KOPT-K1 (cell line): ENCODE data around the gene ARG2.
"Not testable (repeated sequence)": the region's sequence is repeated elsewhere in the genome, so short reads cannot be mapped to it uniquely, and the experiment has no call there.

Experiments
- H3K27ac ChIP-seq: fragments of 200-600 bp; sonication (generic); 2 replicates; pipeline ENCODE4 v1.5.1; 2016; ENCODE audit warnings: antibody characterized with exemption, mild to moderate bottlenecking, low read depth, low read length; ENCODE audit not compliant: poor library complexity, severe bottlenecking
- H3K36me3 ChIP-seq: fragments of 200-600 bp; sonication (generic); 2 replicates; pipeline ENCODE4 v1.5.1; 2017; ENCODE audit warnings: antibody characterized with exemption, mild to moderate bottlenecking, low read length, moderate library complexity; ENCODE audit not compliant: insufficient read depth
- H3K9me3 ChIP-seq: fragments of 200-600 bp; sonication (generic); 2 replicates; pipeline ENCODE4 v1.5.1; 2017; ENCODE audit warnings: antibody characterized with exemption, low read length, mild to moderate bottlenecking; ENCODE audit not compliant: insufficient read depth, poor library complexity, severe bottlenecking

The ARG2 gene

DNA sequence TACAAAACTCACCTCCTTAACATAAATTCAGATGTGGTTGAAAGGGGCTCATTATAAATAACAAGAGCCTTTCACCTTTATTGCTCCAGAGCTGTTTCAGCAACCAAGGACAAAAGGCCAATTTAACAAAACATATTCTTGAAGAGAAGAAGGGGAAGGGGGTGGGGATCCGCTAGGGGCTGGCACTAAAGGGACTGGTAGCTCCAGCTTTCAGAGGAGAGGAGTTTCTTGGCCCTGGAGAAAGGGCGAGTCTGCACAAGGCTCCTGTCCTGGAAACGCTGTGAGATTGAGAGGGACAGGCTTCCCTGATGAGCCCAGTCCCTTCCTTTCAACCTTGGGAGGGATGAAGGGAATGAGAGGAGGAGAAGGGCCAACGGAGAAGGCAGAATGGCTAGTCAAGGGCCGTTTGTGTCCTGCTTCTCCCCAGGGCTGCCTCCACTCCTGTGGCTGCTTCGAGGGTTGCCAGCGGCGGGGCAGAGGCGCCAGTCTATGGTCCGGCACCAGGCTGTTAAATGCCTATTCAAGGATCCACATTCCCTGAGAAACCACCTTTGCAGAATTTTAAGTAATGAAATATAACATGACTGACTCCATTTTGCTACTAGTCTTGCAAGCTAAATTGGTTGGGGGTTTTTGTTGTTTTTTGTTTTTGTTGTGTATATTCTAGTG, 9.9 kb upstream of the ARG2 start:
- H3K9me3 ChIP-seq = no peaks in the 10 kb centered on the region
- H3K27ac ChIP-seq = no peak overlapping the region
- no peaks in the 10 kb centered on the region for H3K36me3 ChIP-seq

DNA sequence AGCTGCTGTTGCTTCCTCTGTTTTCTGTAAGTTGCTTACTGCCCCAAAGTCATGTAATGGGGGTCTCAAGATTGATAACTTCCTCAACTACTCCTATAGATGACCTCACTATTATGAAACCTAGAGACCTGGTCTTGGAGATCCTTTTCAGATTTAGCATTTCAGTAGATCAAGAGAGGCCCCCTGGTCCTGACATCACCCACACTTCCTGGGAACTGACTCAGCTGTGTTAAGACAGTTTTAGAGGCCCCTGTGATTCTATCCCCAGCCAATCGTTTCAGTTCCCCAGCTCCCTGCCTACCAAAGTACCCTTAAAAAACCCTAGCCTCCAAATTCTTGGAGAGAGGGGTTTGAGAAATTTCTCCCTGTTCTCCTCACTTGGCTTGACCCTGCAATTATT, 9.2 kb upstream of the ARG2 start:
- no peaks in the 10 kb centered on the region for H3K9me3 ChIP-seq
- H3K36me3 ChIP-seq = no peaks in the 10 kb centered on the region
- H3K27ac ChIP-seq = no peak overlapping the region

DNA sequence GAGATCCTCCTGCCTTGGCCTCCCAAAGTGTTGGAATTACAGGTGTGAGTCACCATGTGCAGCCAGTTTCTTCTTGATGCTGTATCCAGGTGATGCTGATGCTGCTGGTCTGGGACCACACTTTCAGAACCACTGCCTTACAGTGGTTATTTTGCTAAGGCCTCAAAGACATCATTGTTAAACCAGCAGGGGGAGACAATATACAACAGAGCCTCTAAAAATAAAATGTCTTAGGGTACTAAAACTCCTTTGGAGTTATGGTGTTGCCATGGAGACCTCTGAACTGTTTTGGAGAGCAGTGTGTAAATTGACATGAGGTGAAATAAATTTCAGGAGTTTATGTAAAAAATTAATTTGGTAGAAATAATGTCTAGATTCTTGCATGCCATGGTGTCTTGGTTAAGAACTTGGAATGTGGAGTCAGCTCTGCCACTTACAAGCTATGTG, 1.1 kb upstream of the ARG2 start:
- Histone ChIP-seq H3K27ac (no peak overlapping the region), H3K36me3 (no peaks in the 10 kb centered on the region), H3K9me3 (no peaks in the 10 kb centered on the region)

DNA sequence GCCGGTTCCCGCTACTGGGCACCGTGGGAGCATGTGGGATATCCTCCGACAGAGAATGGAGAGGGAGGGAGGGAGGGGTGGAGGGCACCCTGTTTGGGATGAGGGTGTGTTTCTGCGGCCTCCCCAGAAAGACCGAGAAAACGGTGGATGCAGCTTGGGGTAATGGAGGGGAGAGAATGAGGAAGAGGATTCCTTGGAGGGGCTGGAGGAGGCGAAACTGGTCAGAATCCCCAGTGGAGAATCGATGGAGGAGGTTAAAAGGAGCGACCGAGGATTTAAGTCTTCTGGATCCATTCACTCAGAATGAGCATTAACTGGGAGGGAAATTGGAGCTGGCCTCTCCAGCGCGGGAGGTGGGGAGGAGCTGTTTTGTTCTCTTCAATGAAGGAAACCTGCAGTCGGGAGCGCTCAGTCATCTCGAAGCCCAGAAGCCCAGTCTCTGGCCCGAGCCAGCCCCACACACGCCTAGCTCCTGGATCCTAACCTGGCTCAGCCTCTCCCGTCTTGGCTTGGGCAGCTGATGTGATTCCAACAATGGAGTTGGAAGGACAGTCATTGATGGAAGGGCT, 581 bp downstream of the ARG2 start:
- no peaks in the 10 kb centered on the region for H3K36me3 ChIP-seq
- H3K27ac ChIP-seq = no peak overlapping the region
- no peaks in the 10 kb centered on the region for H3K9me3 ChIP-seq

DNA sequence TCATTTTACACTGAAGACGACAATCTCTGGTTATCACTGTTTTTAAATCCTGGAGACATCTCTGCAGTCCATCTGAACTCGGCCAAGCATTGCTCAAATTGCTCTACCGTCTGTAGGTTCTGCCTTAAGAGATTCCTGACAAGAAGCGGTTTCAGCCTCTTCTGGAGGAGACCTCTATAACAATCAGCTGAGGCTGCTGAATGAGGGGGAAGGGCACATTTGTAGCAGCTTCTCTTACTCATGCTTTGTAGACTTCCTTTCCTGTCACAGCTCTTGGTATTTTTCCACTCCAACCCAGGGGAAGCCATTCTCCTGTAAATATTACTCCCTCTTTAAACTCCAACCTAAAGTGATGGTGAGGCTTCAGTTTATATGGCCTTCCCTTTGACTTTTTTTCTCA, 3.0 kb downstream of the ARG2 start:
- Histone ChIP-seq H3K36me3 (no peaks in the 10 kb centered on the region), H3K9me3 (no peaks in the 10 kb centered on the region), H3K27ac (no peak overlapping the region)

DNA sequence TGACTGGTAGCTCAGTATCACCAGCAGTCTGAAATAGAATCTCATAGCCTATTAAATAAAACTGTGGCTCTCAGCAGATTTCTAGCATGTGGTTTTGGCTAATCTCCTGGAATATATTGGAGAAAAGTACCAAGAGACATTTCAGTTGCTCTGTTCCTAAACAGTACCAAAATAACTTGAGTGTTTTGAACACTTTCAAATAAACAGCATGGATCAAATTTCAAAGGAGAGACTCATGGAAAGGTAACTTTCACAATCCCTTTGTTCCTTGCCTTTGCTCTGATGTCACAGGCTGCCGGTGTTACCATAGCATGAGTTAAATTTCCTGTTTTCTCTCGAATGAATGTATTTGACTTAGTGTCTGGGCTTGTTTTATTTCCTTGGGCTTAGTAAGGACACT, 3.4 kb downstream of the ARG2 start:
- Histone ChIP-seq H3K36me3 (no peaks in the 10 kb centered on the region), H3K27ac (no peak overlapping the region), H3K9me3 (no peaks in the 10 kb centered on the region)

DNA sequence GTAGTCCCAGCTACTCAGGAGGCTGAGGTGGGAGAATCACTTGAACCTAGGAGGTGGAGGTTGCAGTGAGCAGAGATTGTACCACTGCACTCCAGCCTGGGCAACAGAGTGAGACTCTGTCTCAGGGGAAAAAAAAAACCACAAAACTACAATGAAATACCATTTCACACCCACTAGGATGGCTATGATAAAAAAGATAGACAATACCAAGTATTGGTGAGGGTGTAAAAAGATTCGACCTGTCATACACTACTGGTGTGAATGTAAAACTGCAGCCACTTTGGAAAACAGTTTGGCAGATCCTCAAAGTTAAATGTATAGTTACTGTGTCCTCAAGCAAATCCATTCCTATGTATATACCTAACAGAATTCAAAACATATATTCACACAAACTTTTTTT, 6.4 kb downstream of the ARG2 start:
- H3K9me3 ChIP-seq, H3K27ac ChIP-seq, H3K36me3 ChIP-seq: not testable (repeated sequence)

DNA sequence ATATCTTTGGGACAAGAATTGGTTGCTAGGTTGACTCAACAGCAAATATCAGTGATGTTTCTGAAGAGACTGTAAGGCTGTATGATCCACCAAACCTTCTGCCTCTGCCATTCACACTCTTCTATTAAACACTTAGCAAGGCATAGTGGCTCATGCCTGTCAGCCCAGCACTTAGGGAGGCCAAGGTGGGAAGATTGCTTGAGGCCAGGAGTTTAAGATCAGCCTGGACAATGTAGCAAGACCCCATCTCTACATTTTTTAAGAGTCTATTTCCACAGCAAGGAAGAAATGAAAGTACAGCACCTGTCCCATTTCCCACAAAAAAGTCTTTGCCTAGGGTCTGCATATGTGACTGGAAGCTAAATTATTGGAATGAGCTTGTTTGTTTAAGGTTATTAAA, 7.8 kb downstream of the ARG2 start:
- H3K9me3 ChIP-seq = no peaks in the 10 kb centered on the region
- H3K27ac ChIP-seq = no peak overlapping the region
- no peaks in the 10 kb centered on the region for H3K36me3 ChIP-seq

DNA sequence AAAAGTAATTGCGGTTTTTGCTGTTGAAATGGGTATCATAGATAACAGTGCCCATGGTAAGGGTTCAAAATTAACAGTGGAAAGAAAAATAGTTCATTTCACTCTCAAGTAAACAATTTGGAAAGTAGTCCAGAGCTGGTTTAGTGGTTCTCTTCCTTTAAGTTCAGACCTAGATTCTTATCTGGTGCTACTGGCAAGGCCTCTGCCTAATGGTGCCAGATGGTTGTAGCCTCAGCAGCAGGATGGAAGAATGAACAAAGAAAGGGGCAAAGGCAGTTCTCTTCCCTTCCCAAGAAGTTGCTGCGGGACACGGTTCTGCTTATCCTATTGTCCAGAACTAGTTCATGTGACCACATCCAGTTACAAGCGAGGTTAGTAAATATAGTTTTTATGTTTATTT, 10.5 kb downstream of the ARG2 start:
- Histone ChIP-seq H3K27ac (no peak overlapping the region), H3K36me3 (no peaks in the 10 kb centered on the region), H3K9me3 (no peaks in the 10 kb centered on the region)

DNA sequence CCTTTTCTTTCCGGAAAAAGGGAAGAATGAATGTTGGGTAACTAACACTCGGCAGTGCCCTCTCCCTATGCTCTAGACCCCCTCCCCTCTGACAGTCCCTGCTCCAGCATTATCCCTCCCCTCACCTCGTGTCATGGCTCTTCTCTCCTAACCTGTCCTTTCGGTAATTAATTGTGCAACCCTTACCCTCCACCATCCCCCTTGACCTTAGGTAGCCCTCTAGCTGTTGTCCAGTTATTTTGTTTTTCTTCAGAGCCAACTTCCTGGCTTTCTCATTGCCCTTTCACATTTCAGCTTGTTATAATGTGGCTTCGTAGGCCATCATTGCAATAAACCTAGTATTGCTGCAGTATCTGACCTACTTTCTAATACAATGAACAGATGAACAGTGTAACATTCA, 11.2 kb downstream of the ARG2 start:
- Histone ChIP-seq H3K27ac (no peak overlapping the region), H3K36me3 (no peaks in the 10 kb centered on the region), H3K9me3 (no peaks in the 10 kb centered on the region)

DNA sequence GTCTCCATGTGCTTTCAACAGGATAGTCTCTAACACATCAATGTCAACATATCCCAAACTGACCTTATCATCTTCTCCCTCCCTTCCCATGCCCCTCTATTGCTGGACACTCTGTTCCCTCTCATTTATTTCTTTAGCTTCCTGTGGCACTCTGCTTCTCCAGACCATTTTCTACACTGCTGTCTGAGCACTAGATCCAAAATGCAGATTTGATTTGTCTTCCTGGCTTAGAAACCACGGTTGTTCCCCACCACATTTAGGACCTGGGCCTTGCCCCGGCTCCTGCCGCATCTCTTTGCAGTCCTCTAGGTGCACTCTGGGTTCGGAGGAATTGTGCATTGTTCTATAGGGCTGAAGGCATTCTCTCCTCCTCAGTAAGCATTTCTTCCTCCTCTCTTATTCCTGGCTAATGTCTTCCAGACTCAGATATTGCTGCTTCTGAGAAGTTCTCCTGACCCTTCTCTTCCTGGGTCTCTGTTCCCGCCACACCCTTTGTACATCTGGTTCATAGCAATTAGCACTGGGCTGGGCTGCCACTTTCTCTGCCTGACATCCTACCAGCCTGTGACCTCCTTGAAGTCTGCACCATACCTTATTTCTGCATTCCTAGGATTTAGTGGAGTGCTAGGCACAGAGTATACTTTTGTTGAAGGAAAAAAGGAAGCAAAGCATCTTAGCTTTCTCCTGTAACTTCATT, 13.9 kb downstream of the ARG2 start:
- H3K27ac ChIP-seq = no peak overlapping the region
- no peaks in the 10 kb centered on the region for H3K9me3 ChIP-seq
- H3K36me3 ChIP-seq = no peaks in the 10 kb centered on the region

DNA sequence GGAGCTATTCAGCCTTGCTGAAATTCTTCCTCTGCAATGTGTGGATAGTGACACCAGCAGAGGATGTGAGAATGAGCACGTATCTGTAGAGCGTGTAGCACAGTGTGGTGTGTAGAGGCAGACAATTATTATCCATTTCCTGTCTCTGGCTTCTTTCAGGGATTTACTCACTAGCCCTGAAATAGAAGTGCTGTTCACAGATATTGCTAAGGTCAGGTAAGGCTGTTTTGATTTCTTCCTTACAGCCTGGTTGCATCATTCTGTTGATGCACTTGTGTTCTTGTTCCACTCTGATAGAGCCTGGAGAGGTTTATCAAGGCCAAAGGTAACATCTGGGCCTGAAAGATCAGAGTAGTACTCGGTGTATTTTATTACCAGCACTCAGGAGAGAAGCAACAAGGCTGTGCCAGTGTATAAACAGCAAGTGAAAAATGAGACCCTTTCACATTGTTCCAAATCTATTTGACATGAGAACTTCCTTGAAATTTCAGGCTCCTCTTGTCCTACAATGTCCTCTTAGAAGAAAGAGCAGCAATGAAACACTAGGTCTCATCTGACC, 16.7 kb downstream of the ARG2 start:
- Histone ChIP-seq H3K27ac (no peak overlapping the region), H3K9me3 (no peaks in the 10 kb centered on the region), H3K36me3 (no peaks in the 10 kb centered on the region)

DNA sequence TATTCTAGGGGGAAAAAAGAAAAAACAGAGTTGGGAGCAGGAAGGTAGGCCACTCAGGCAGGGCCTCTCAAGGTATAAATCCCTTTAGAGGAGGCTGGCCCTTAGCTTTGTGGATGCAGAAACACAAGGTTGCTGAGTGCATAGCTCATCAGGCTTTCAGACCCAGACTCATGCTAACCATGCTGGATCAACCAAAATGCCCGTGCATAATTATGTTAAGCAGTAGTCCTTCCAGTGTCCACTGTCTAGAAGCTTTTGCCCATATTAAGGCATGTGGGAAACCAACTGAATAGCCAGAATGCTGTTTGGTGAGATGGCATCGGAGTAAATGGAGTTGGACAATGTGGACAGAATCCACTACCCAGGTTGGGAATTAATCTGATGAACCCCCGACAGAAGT, 18.9 kb downstream of the ARG2 start:
- Histone ChIP-seq H3K9me3 (no peaks in the 10 kb centered on the region), H3K36me3 (no peaks in the 10 kb centered on the region), H3K27ac (no peak overlapping the region)

DNA sequence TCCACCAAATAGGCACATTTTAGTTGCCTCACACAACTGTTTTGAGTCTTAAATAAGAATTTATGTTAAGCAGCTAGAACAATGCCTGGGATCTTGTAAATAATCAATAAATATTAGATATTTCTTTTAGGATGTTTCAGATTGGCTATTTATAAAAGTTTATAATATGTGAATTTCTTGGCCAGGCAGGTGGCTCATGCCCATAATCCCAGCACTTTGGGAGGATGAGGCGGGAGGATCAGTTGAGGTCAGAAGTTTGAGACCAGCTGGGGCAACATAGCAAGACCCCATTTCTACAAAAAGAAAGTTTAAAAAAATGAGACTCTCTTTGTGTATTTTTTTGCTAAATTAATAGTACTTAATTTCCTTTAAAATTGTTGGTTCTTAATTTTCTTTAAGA, 21.8 kb downstream of the ARG2 start:
- Histone ChIP-seq H3K9me3 (no peaks in the 10 kb centered on the region), H3K36me3 (peaks cover 13% of the 10 kb centered on the region), H3K27ac (no peak overlapping the region)

DNA sequence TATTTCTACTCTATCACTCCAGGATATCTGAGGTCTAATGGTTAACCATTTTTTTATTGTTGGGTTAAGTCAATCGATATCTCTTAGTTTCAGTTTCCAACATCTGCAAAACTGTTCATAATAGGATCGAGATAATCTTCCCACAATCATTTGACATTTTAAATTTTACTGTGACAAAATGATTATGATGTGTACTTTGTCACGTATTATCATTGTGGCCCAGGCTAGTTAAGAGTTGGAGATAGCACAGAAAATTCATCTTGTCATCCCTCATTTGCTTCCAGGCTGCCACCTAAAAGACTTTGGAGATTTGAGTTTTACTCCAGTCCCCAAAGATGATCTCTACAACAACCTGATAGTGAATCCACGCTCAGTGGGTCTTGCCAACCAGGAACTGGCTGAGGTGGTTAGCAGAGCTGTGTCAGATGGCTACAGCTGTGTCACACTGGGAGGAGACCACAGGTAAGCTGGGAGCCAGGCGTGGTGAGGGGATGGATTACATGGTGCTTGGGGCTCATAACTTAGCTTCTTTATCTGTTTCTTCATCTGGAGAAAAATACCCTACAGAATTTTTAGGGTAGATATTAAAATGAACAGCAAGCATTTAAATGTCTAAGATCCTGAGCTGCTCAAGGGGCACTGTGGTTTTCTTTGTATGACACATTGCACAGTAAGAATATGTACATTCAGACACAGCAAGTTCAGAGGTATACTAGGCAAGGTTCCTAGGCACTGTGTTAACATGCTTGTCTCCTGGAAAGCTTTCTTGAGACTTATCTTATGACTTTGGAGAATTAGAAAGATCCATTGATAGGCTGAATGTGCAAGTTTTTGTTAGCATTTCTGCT, 22.4 kb downstream of the ARG2 start:
- Histone ChIP-seq H3K27ac (no peak overlapping the region), H3K9me3 (no peaks in the 10 kb centered on the region), H3K36me3 (peaks cover 20% of the 10 kb centered on the region)
